Measurements from ENCODE around the gene SIRT1. TPM values are rescaled to one million over a fixed set of nuclear protein-coding genes. Genes with fewer than 3 reads are reported as not detected.

Gene SIRT1
- total and polyA plus RNA-seq, 8 donors: 4.8 to 15.9 (median 10.0) TPM

- FAIRE-seq: no peak
These were observed 48.7 kb downstream of the SIRT1 start for GRCh38 chr10:67933199-67933598.

GRCh38 chr10:67934336-67934735 lies 49.9 kb downstream of the SIRT1 start:
- Histone ChIP-seq H3K27me3 (no peaks in the 10 kb centered on the region), H3K36me3 (peaks cover 0 to 42% (median 7%) of the 10 kb centered on the region in 3 donors), H3K27ac (no peak overlapping the region), H3K9me3 (no peaks in the 10 kb centered on the region), H3K4me3 (no peak overlapping the region), H3K4me1 (no peaks in the 10 kb centered on the region)
- TF ChIP-seq, protein P1, sequence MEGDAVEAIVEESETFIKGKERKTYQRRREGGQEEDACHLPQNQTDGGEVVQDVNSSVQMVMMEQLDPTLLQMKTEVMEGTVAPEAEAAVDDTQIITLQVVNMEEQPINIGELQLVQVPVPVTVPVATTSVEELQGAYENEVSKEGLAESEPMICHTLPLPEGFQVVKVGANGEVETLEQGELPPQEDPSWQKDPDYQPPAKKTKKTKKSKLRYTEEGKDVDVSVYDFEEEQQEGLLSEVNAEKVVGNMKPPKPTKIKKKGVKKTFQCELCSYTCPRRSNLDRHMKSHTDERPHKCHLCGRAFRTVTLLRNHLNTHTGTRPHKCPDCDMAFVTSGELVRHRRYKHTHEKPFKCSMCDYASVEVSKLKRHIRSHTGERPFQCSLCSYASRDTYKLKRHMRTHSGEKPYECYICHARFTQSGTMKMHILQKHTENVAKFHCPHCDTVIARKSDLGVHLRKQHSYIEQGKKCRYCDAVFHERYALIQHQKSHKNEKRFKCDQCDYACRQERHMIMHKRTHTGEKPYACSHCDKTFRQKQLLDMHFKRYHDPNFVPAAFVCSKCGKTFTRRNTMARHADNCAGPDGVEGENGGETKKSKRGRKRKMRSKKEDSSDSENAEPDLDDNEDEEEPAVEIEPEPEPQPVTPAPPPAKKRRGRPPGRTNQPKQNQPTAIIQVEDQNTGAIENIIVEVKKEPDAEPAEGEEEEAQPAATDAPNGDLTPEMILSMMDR (IDR thresholded peaks at IDR 0.05): no peak
- no peak for DNase-seq
- intact Hi-C loops (cut with DNase I): no loop called here
- 68 to 71% methylated on average over 1 of the region's 1 CpG for WGBS, 2 donors
- no peak for FAIRE-seq
- ATAC-seq: no peak

More at GRCh38 chr10:67933199-67933598, 48.7 kb downstream of the SIRT1 start:
- Histone ChIP-seq H3K9me3 (no peaks in the 10 kb centered on the region), H3K36me3 (peaks cover 0 to 42% (median 7%) of the 10 kb centered on the region in 3 donors), H3K27ac (no peak overlapping the region), H3K27me3 (no peaks in the 10 kb centered on the region), H3K4me1 (no peaks in the 10 kb centered on the region), H3K4me3 (no peak overlapping the region)
- TF ChIP-seq, protein P1 (IDR thresholded peaks at IDR 0.05): no peak
- WGBS, 2 donors: 84 to 87% methylated on average over 2 of the region's 2 CpGs
- no peak for ATAC-seq
- DNase-seq: no peak
- intact Hi-C loops (cut with DNase I): no loop called here

GRCh38 chr10:67935223-67935622 lies 50.8 kb downstream of the SIRT1 start:
- H3K4me3 ChIP-seq: no peak overlapping the region
- H3K27me3 ChIP-seq: no peaks in the 10 kb centered on the region
- no peak for ATAC-seq
- H3K4me1 ChIP-seq: no peaks in the 10 kb centered on the region
- TF ChIP-seq, protein P1 (IDR thresholded peaks at IDR 0.05): no peak
- FAIRE-seq: no peak
- DNase-seq: no peak
- H3K36me3 ChIP-seq: peaks cover 0 to 42% (median 7%) of the 10 kb centered on the region in 3 donors
- H3K9me3 ChIP-seq: no peaks in the 10 kb centered on the region
- WGBS, 2 donors: 96 to 98% methylated on average over 9 of the region's 9 CpGs
- no peak overlapping the region for H3K27ac ChIP-seq
- intact Hi-C loops (cut with DNase I): no loop called here

DNA sequence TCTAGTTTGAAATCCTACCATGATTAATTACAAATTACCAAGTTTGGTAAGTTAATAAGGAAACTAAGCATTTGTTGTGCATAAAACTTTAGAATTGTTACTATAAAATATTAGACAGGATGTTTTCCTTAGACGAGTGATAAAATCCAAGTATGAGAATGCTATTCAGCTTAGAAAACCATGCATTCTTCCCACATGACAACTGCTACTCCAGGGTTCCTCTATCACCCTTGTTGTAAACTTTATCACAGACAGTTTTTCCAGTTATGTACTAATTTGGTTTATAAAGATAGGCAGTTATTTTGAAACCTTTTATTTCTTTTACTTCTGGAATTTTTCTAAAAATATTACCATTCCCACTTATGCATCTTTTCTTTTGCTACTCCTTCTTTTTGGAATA lies 52.0 kb downstream of the SIRT1 start:
- peaks cover 0 to 32% (median 7%) of the 10 kb centered on the region in 3 donors for H3K36me3 ChIP-seq
- no peak overlapping the region for H3K27ac ChIP-seq
- H3K4me3 ChIP-seq: no peak overlapping the region
- DNase-seq (no peak), FAIRE-seq (no peak), ATAC-seq (no peak)
- H3K4me1 ChIP-seq: no peaks in the 10 kb centered on the region
- TF ChIP-seq, protein P1 (IDR thresholded peaks at IDR 0.05): no peak
- no peaks in the 10 kb centered on the region for H3K27me3 ChIP-seq
- H3K9me3 ChIP-seq: no peaks in the 10 kb centered on the region
- intact Hi-C loops (cut with DNase I): no loop called here
- WGBS, 2 donors: 73 to 88% methylated on average over 1 of the region's 1 CpG

DNA sequence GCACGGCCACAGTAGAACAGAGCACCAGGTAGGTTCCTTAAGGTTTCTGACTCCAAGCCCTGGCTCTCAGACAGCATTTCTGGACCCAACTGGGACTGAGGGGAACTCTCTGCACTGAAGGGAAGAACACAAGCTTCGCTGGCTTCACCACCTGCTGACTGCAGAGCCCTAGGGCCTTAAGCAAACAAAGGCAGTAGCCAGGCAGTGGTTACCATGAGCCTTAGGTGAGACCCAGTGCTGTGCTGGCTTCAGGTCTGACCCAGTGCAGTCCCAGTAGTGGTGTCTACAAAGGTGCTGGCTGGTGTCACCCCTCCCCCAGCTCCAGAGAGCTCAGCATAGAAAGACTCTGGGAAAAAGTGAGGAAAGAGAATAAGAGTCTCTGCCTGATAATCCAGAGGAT lies 59.5 kb downstream of the SIRT1 start:
- DNase-seq (no peak), ATAC-seq (no peak), FAIRE-seq (no peak)
- intact Hi-C loops (cut with DNase I): no loop called here
- Histone ChIP-seq H3K36me3 (peaks cover 0 to 12% (median 0%) of the 10 kb centered on the region in 3 donors), H3K9me3 (no peaks in the 10 kb centered on the region), H3K27me3 (no peaks in the 10 kb centered on the region), H3K27ac (no peak overlapping the region), H3K4me3 (no peak overlapping the region), H3K4me1 (no peaks in the 10 kb centered on the region)
- TF ChIP-seq, protein P1 (IDR thresholded peaks at IDR 0.05): no peak
- 98% methylated on average over 2 of the region's 2 CpGs for WGBS, 2 donors
